WTC11 (cell line): ENCODE data around the gene DUOX1. TPM values are rescaled to one million over a fixed set of nuclear protein-coding genes. Genes with fewer than 3 reads are reported as not detected.

Experiments used
- ATAC-seq: fragments of 200-7000 bp; cut with Tn5 transposase; 2 replicates; pipeline ENCODE4 v1.10.0; 2021; ENCODE audit warnings: mild to moderate bottlenecking, moderate library complexity
- CTCF ChIA-PET: fragments of 300-600 bp; sonication (Branson Sonifier 250); formaldehyde crosslinking; loops from one replicate; lab custom pipeline; 2021; ENCODE audit warnings: antibody characterized with exemption; lab: Charles Lee
- POLR2A ChIA-PET: fragments of 350-600 bp; sonication (Branson Sonifier 250); formaldehyde crosslinking; loops from one replicate; lab custom pipeline; 2021; ENCODE audit warnings: antibody characterized with exemption; lab: Charles Lee
- DNase-seq: peaks from one replicate; pipeline ENCODE4 v3.0.0; 2021; ENCODE audit warnings: low spot score
- H3K27ac Mint-ChIP-seq: 2 replicates; pipeline ENCODE4 v1.8.0; 2021; ENCODE audit warnings: mixed read lengths
- H3K27me3 Mint-ChIP-seq: 2 replicates; pipeline ENCODE4 v1.8.0; 2021; ENCODE audit warnings: low read depth, mild to moderate bottlenecking, moderate library complexity, mixed read lengths
- H3K36me3 Mint-ChIP-seq: 2 replicates; pipeline ENCODE4 v1.8.0; 2021; ENCODE audit warnings: mixed read lengths
- H3K4me1 Mint-ChIP-seq: 2 replicates; pipeline ENCODE4 v1.8.0; 2022; ENCODE audit warnings: mixed read lengths
- H3K4me3 Mint-ChIP-seq: 2 replicates; pipeline ENCODE4 v1.8.0; 2021; ENCODE audit warnings: mild to moderate bottlenecking, moderate library complexity, mixed read lengths
- H3K9me3 Mint-ChIP-seq: 2 replicates; pipeline ENCODE4 v1.8.0; 2021; ENCODE audit warnings: mixed read lengths
- ATF1 ChIP-seq: sonication (generic); formaldehyde crosslinking; IDR thresholded peaks from 2 replicates; pipeline ENCODE4 v1.8.1; 2023; ENCODE audit warnings: mild to moderate bottlenecking, moderate library complexity, missing genetic modification reagents
- CREM ChIP-seq: sonication (generic); formaldehyde crosslinking; IDR thresholded peaks from 2 replicates; pipeline ENCODE4 v1.8.1; 2022; ENCODE audit warnings: mild to moderate bottlenecking, missing genetic modification reagents, moderate library complexity
- E2F4 ChIP-seq: sonication (generic); formaldehyde crosslinking; IDR thresholded peaks from 2 replicates; pipeline ENCODE4 v1.8.1; 2022; ENCODE audit warnings: low read depth, mild to moderate bottlenecking, moderate library complexity, missing genetic modification reagents, borderline replicate concordance
- E2F5 ChIP-seq: sonication (generic); formaldehyde crosslinking; IDR thresholded peaks from 2 replicates; pipeline ENCODE4 v1.8.1; 2022; ENCODE audit warnings: mild to moderate bottlenecking, moderate library complexity, missing genetic modification reagents
- EMX1 ChIP-seq: fragments of 250-450 bp; sonication (Bioruptor Pico); IDR thresholded peaks from 2 replicates; pipeline ENCODE4 v1.8.0; 2021; ENCODE audit warnings: mild to moderate bottlenecking
- ERG ChIP-seq: fragments of 250-450 bp; sonication (Bioruptor Pico); IDR thresholded peaks from 2 replicates; pipeline ENCODE4 v1.8.0; 2021; ENCODE audit warnings: mild to moderate bottlenecking
- ESRRA ChIP-seq: sonication (generic); formaldehyde crosslinking; IDR thresholded peaks from 2 replicates; pipeline ENCODE4 v1.8.1; 2022; ENCODE audit warnings: mild to moderate bottlenecking, missing genetic modification reagents, borderline replicate concordance
- FOXP1 ChIP-seq: sonication (generic); formaldehyde crosslinking; IDR thresholded peaks from 2 replicates; pipeline ENCODE4 v1.8.0; 2022; ENCODE audit warnings: missing genetic modification reagents, mild to moderate bottlenecking, moderate library complexity, borderline replicate concordance
- FOXP4 ChIP-seq: sonication (generic); formaldehyde crosslinking; IDR thresholded peaks from 2 replicates; pipeline ENCODE4 v1.8.0; 2022; ENCODE audit warnings: mild to moderate bottlenecking, missing genetic modification reagents
- HMGXB4 ChIP-seq: sonication (generic); formaldehyde crosslinking; IDR thresholded peaks from 2 replicates; pipeline ENCODE4 v1.8.1; 2023; ENCODE audit warnings: mild to moderate bottlenecking, moderate library complexity, missing genetic modification reagents
- JAZF1 ChIP-seq: fragments of 250-450 bp; sonication (Bioruptor Pico); IDR thresholded peaks from 2 replicates; pipeline ENCODE4 v1.9.0; 2021; ENCODE audit warnings: moderate library complexity, mild to moderate bottlenecking, inconsistent platforms
- MAX ChIP-seq: sonication (generic); formaldehyde crosslinking; IDR thresholded peaks from 2 replicates; pipeline ENCODE4 v1.8.0; 2022; ENCODE audit warnings: mild to moderate bottlenecking, missing genetic modification reagents
- MXD4 ChIP-seq: fragments of 250-450 bp; sonication (Bioruptor Pico); IDR thresholded peaks from 2 replicates; pipeline ENCODE4 v1.8.0; 2021; ENCODE audit warnings: mild to moderate bottlenecking, moderate library complexity, borderline replicate concordance
- MYBL2 ChIP-seq: sonication (generic); formaldehyde crosslinking; IDR thresholded peaks from 2 replicates; pipeline ENCODE4 v1.8.1; 2023; ENCODE audit warnings: mild to moderate bottlenecking, moderate library complexity, missing genetic modification reagents
- PREB ChIP-seq: sonication (generic); formaldehyde crosslinking; IDR thresholded peaks from 2 replicates; pipeline ENCODE4 v1.8.1; 2022; ENCODE audit warnings: mild to moderate bottlenecking, missing genetic modification reagents, moderate library complexity, borderline replicate concordance
- SMAD3 ChIP-seq: sonication (generic); formaldehyde crosslinking; IDR thresholded peaks from 2 replicates; pipeline ENCODE4 v1.8.0; 2022; ENCODE audit warnings: missing genetic modification reagents, mild to moderate bottlenecking, borderline replicate concordance
- TCF7 ChIP-seq: sonication (generic); formaldehyde crosslinking; IDR thresholded peaks from 2 replicates; pipeline ENCODE4 v1.8.0; 2022; ENCODE audit warnings: mild to moderate bottlenecking, low read depth, missing genetic modification reagents, moderate library complexity
- USF1 ChIP-seq: sonication (generic); formaldehyde crosslinking; IDR thresholded peaks from 2 replicates; pipeline ENCODE4 v1.8.0; 2022; ENCODE audit warnings: mild to moderate bottlenecking, missing genetic modification reagents
- USF2 ChIP-seq: sonication (generic); formaldehyde crosslinking; IDR thresholded peaks from 2 replicates; pipeline ENCODE4 v1.8.1; 2023; ENCODE audit warnings: mild to moderate bottlenecking, missing genetic modification reagents, moderate library complexity
- ZNF121 ChIP-seq: sonication (generic); formaldehyde crosslinking; IDR thresholded peaks from 2 replicates; pipeline ENCODE4 v1.8.0; 2023; ENCODE audit warnings: missing genetic modification reagents
- ZNF138 ChIP-seq: sonication (generic); formaldehyde crosslinking; conservative IDR thresholded peaks from 2 replicates; pipeline ENCODE4 v1.8.1; 2022; ENCODE audit warnings: mild to moderate bottlenecking, moderate library complexity, missing genetic modification reagents
- ZNF317 ChIP-seq: sonication (generic); formaldehyde crosslinking; IDR thresholded peaks from 2 replicates; pipeline ENCODE4 v1.8.1; 2023; ENCODE audit warnings: low read depth, mild to moderate bottlenecking, moderate library complexity, missing genetic modification reagents, borderline replicate concordance
- ZNF512 ChIP-seq: sonication (generic); formaldehyde crosslinking; IDR thresholded peaks from 2 replicates; pipeline ENCODE4 v1.8.1; 2022; ENCODE audit warnings: missing genetic modification reagents, borderline replicate concordance
- total RNA-seq: library from RNA; stranded (reverse); gene quantifications from 3 replicates; pipeline ENCODE4 v1.2.3, GENCODE V29; 2021

Gene DUOX1
- total RNA-seq, 1 experiment from 2014 or later, result 1.3 TPM

- no peak for TF ChIP-seq E2F5 (CRISPR knock-in tag)
- no peak for TF ChIP-seq ATF1
- TF ChIP-seq CREM (CRISPR knock-in tag), result no peak
- no peak for TF ChIP-seq USF1 (CRISPR knock-in tag)
- TF ChIP-seq E2F4 (CRISPR knock-in tag), result no peak
- no peak for TF ChIP-seq USF2 (CRISPR knock-in tag)
- no peak for TF ChIP-seq ZNF512 (CRISPR knock-in tag)
- TF ChIP-seq MXD4 (CRISPR knock-in tag), result no peak
- TF ChIP-seq HMGXB4 (CRISPR knock-in tag), result no peak
- TF ChIP-seq ZNF317 (CRISPR knock-in tag), result no peak
- no peak for TF ChIP-seq FOXP1 (CRISPR knock-in tag)
- no peak for TF ChIP-seq TCF7
Observed at GRCh38 chr15:45114076-45114750, 15.6 kb upstream of the DUOX1 start, which contains the start of the genes DUOX2 and DUOXA2 (continued).

GRCh38 chr15:45114751-45115085 lies 15.1 kb upstream of the DUOX1 start:
- ATAC-seq, result no peak
- Mint-ChIP-seq H3K36me3 (no peaks in the 10 kb centered on the region), H3K9me3 (no peaks in the 10 kb centered on the region), H3K4me3 (peak overlapping the region; percentile 64), H3K4me1 (peaks cover 44% of the 10 kb centered on the region), H3K27me3 (peaks cover 100% of the 10 kb centered on the region), H3K27ac (no peak overlapping the region)
- POLR2A ChIA-PET, result no interaction called here
- CTCF ChIA-PET, result interaction anchor here (1.5 to 8.3 kb wide), 2 partner anchors 8 to 16 kb away, joined by 4 to 231 read pairs; partner anchors contain the start of genes DUOX1 and DUOXA1
- no peak for DNase-seq
- TF ChIP-seq PREB (no peak), ZNF317 (CRISPR knock-in tag) (no peak), MYBL2 (CRISPR knock-in tag) (no peak), ZNF138 (CRISPR knock-in tag) (no peak), ZNF121 (no peak), EMX1 (CRISPR knock-in tag) (no peak), SMAD3 (CRISPR knock-in tag) (no peak), ERG (CRISPR knock-in tag) (no peak), JAZF1 (CRISPR knock-in tag) (no peak), FOXP4 (no peak), ESRRA (no peak), MAX (CRISPR knock-in tag) (no peak)
